GM23338 (cell line): ENCODE data around the gene CCT6B. TPM values are rescaled to one million over a fixed set of nuclear protein-coding genes. Genes with fewer than 3 reads are reported as not detected.

Experiments used
- ATAC-seq: fragments of 200-7000 bp; cut with Tn5 transposase; 3 replicates; pipeline ENCODE4 v1.9.1; 2020
- DNase-seq: peaks from one replicate; pipeline ENCODE4 v3.0.0-alpha.2; 2015; ENCODE audit warnings: low spot score
- H2AFZ ChIP-seq: fragments of 200-600 bp; sonication (generic); 2 replicates; pipeline ENCODE4 v1.8.0; 2016; ENCODE audit warnings: antibody characterized with exemption, mild to moderate bottlenecking, moderate library complexity
- H3F3A ChIP-seq: fragments of 200-600 bp; sonication (generic); replicated peaks from 2 replicates; pipeline ENCODE4 v1.8.0; 2017; ENCODE audit warnings: antibody characterized with exemption, mixed run types, low read depth
- H3K27ac ChIP-seq: fragments of 200-600 bp; sonication (generic); 2 replicates; pipeline ENCODE4 v1.6.1; 2016; ENCODE audit warnings: low read depth
- H3K27me3 ChIP-seq: fragments of 200-600 bp; sonication (generic); 2 replicates; pipeline ENCODE4 v1.8.0; 2016; ENCODE audit warnings: mild to moderate bottlenecking, mixed run types, moderate library complexity; ENCODE audit not compliant: insufficient read depth
- H3K36me3 ChIP-seq: fragments of 200-600 bp; sonication (generic); 2 replicates; pipeline ENCODE4 v1.8.0; 2016; ENCODE audit warnings: mild to moderate bottlenecking; ENCODE audit not compliant: insufficient read depth
- H3K4me1 ChIP-seq: fragments of 200-600 bp; sonication (generic); 2 replicates; pipeline ENCODE4 v1.8.0; 2016; ENCODE audit warnings: mild to moderate bottlenecking, moderate library complexity; ENCODE audit not compliant: insufficient read depth
- H3K4me2 ChIP-seq: fragments of 200-600 bp; sonication (generic); 2 replicates; pipeline ENCODE4 v1.7.1; 2017; ENCODE audit warnings: mixed run types
- H3K4me3 ChIP-seq: fragments of 200-600 bp; sonication (generic); 2 replicates; pipeline ENCODE4 v1.6.1; 2016; ENCODE audit warnings: mixed run types
- H3K79me2 ChIP-seq: fragments of 200-600 bp; sonication (generic); replicated peaks from 2 replicates; pipeline ENCODE4 v1.8.0; 2017; ENCODE audit warnings: mild to moderate bottlenecking; ENCODE audit not compliant: insufficient read depth
- H3K9me2 ChIP-seq: fragments of 200-600 bp; sonication (generic); 2 replicates; pipeline ENCODE4 v1.8.0; 2017; ENCODE audit not compliant: insufficient read depth
- H4K20me1 ChIP-seq: fragments of 200-600 bp; sonication (generic); replicated peaks from 2 replicates; pipeline ENCODE4 v1.8.0; 2017; ENCODE audit warnings: mild to moderate bottlenecking; ENCODE audit not compliant: insufficient read depth
- H3K27ac Mint-ChIP-seq: 2 replicates; pipeline ENCODE4 v1.8.0; 2020; ENCODE audit warnings: inconsistent platforms, mild to moderate bottlenecking, moderate library complexity, mixed read lengths
- H3K27me3 Mint-ChIP-seq: 3 replicates; pipeline ENCODE4 v1.8.0; 2022; ENCODE audit warnings: low read depth, mild to moderate bottlenecking, moderate library complexity, mixed read lengths, inconsistent platforms; ENCODE audit not compliant: insufficient read depth, poor library complexity
- H3K36me3 Mint-ChIP-seq: 3 replicates; pipeline ENCODE4 v1.8.0; 2021; ENCODE audit warnings: low read depth, mild to moderate bottlenecking, inconsistent platforms, moderate library complexity, mixed read lengths
- H3K4me1 Mint-ChIP-seq: 3 replicates; pipeline ENCODE4 v1.8.0; 2020; ENCODE audit warnings: mild to moderate bottlenecking, inconsistent platforms, mixed read lengths
- H3K4me3 Mint-ChIP-seq: 3 replicates; pipeline ENCODE4 v1.8.0; 2021; ENCODE audit warnings: moderate library complexity, mild to moderate bottlenecking, inconsistent platforms, mixed read lengths
- H3K9me3 Mint-ChIP-seq: 3 replicates; pipeline ENCODE4 v1.8.0; 2020; ENCODE audit warnings: moderate library complexity, mild to moderate bottlenecking, inconsistent platforms, mixed read lengths
- CTCF ChIP-seq, 2 experiments: fragments of 200-600 bp in 1 of 2; sonication (generic) in 1 of 2; conservative IDR thresholded peaks; 2 replicates each; pipeline versions ENCODE4 v1.5.1 to v1.6.1; 2016 to 2017; ENCODE audit warnings: antibody characterized with exemption in 2 of 2, low read depth in 2 of 2, mild to moderate bottlenecking in 2 of 2, moderate library complexity in 1 of 2
- ETS1 ChIP-seq: IDR thresholded peaks from 2 replicates; pipeline ENCODE4 v1.6.1; 2016; ENCODE audit warnings: antibody characterized with exemption
- EZH2 ChIP-seq: fragments of 200-600 bp; sonication (generic); IDR thresholded peaks from one replicate; pipeline ENCODE4 v1.8.0; 2017; ENCODE audit warnings: antibody characterized with exemption, mild to moderate bottlenecking, low read depth; ENCODE audit not compliant: unreplicated experiment
- EZH2phosphoT487 ChIP-seq: fragments of 200-600 bp; sonication (generic); IDR thresholded peaks from one replicate; pipeline ENCODE4 v1.8.1; 2018; ENCODE audit warnings: antibody characterized with exemption; ENCODE audit not compliant: unreplicated experiment
- JUNB ChIP-seq: IDR thresholded peaks from one replicate; pipeline ENCODE4 v1.6.1; 2016; ENCODE audit warnings: antibody characterized with exemption; ENCODE audit not compliant: unreplicated experiment
- NANOG ChIP-seq: IDR thresholded peaks from 2 replicates; pipeline ENCODE4 v1.6.1; 2016; ENCODE audit warnings: antibody characterized with exemption, borderline replicate concordance
- POLR2AphosphoS5 ChIP-seq: IDR thresholded peaks from 2 replicates; pipeline ENCODE4 v1.6.1; 2016; ENCODE audit warnings: antibody characterized with exemption, low read depth
- REST ChIP-seq: IDR thresholded peaks from one replicate; pipeline ENCODE4 v1.6.1; 2018; ENCODE audit warnings: antibody characterized with exemption; ENCODE audit not compliant: unreplicated experiment
- STAT1 ChIP-seq: IDR thresholded peaks from one replicate; pipeline ENCODE4 v1.6.1; 2016; ENCODE audit warnings: antibody characterized with exemption; ENCODE audit not compliant: unreplicated experiment
- ZNF114 ChIP-seq: fragments of 250-450 bp; sonication (Bioruptor Pico); IDR thresholded peaks from 2 replicates; pipeline ENCODE4 v1.5.0; 2020; ENCODE audit warnings: mild to moderate bottlenecking, moderate library complexity
- ZNF331 ChIP-seq: fragments of 250-450 bp; sonication (Bioruptor Pico); IDR thresholded peaks from 2 replicates; pipeline ENCODE4 v1.5.0; 2020; ENCODE audit warnings: low read depth, mild to moderate bottlenecking, moderate library complexity
- polyA plus RNA-seq: library from polyadenylated mRNA; unstranded; fragments of >200 nt; fragmentation: Nextera tagmentation; extraction: Ambion mirVana; gene quantifications from 2 replicates; pipeline ENCODE4 v1.2.1, GENCODE V29; 2016
- total RNA-seq: library from RNA; depleted of rRNA; stranded (reverse); fragments of >200 nt; shearing (Covaris generic); gene quantifications from 2 replicates; pipeline ENCODE4 v1.2.3, GENCODE V29; 2014

Gene CCT6B
- total and polyA plus RNA-seq, 2 experiments from 2014 or later, result 0.94 to 1.1 TPM

GRCh38 chr17:34990921-34991365 is 29.7 kb upstream of the CCT6B start (continued):
- TF ChIP-seq REST, result no peak
- no peak for TF ChIP-seq CTCF (conservative IDR thresholded peaks at IDR 0.05; ENCODE audit: low read depth in 2 of 2)
- no peak for TF ChIP-seq EZH2phosphoT487
- no peak for TF ChIP-seq STAT1
- TF ChIP-seq ETS1, result no peak
- TF ChIP-seq NANOG, result no peak
- no peak for TF ChIP-seq EZH2
- no peak for TF ChIP-seq ZNF114 (CRISPR knock-in tag)
- TF ChIP-seq POLR2AphosphoS5, result no peak

- no peaks in the 10 kb centered on the region for H3K4me1 ChIP-seq
- no peaks in the 10 kb centered on the region for H3K9me2 ChIP-seq
- no peak overlapping the region for H3K4me3 ChIP-seq
- H3K79me2 ChIP-seq, result peaks cover 31% of the 10 kb centered on the region
- H2AFZ ChIP-seq, result no peak overlapping the region
- Mint-ChIP-seq H3K27me3 (no peaks in the 10 kb centered on the region), H3K27ac (no peak overlapping the region), H3K4me3 (no peak overlapping the region), H3K36me3 (peaks cover 96% of the 10 kb centered on the region), H3K9me3 (no peaks in the 10 kb centered on the region), H3K4me1 (no peaks in the 10 kb centered on the region)
- H3K27me3 ChIP-seq, result no peaks in the 10 kb centered on the region
- H4K20me1 ChIP-seq, result peaks cover 35% of the 10 kb centered on the region
- ATAC-seq (no peak), DNase-seq (no peak)
- peaks cover 83% of the 10 kb centered on the region for H3K36me3 ChIP-seq
- H3K27ac ChIP-seq, result no peak overlapping the region
- H3F3A ChIP-seq, result no peaks in the 10 kb centered on the region
- no peak overlapping the region for H3K4me2 ChIP-seq
- no peak for TF ChIP-seq REST
- no peak for TF ChIP-seq ZNF114 (CRISPR knock-in tag)
- no peak for TF ChIP-seq POLR2AphosphoS5
- no peak for TF ChIP-seq EZH2
- no peak for TF ChIP-seq EZH2phosphoT487
- TF ChIP-seq ETS1, result no peak
- TF ChIP-seq JUNB, result no peak
- no peak for TF ChIP-seq STAT1
- TF ChIP-seq ZNF331 (CRISPR knock-in tag), result no peak
- no peak for TF ChIP-seq NANOG
These were observed 28.2 kb upstream of the CCT6B start for GRCh38 chr17:34989473-34989872.
